GM21529 (cell line): ENCODE data around the gene CAMK2A.

Experiments
- ATAC-seq: cut with Tn5 transposase; IDR thresholded peaks from one replicate; pipeline ENCODE4 v1.9.1; 2021; ENCODE audit not compliant: unreplicated experiment

The CAMK2A gene

GRCh38 chr5:150301901-150302300 is 12.3 kb upstream of the CAMK2A start:
- ATAC-seq = no peak

- ATAC-seq = no peak
These were observed 11.6 kb upstream of the CAMK2A start for GRCh38 chr5:150301170-150301505.

GRCh38 chr5:150300496-150301169 is 11.1 kb upstream of the CAMK2A start:
- ATAC-seq = no peak

- no peak for ATAC-seq
These were observed 10.2 kb upstream of the CAMK2A start for GRCh38 chr5:150299571-150300327.

- ATAC-seq = no peak
These were observed 9.3 kb upstream of the CAMK2A start for GRCh38 chr5:150298701-150299451.

GRCh38 chr5:150297934-150298595 is 8.5 kb upstream of the CAMK2A start:
- ATAC-seq = no peak

GRCh38 chr5:150297236-150297890 is 7.8 kb upstream of the CAMK2A start:
- no peak for ATAC-seq

GRCh38 chr5:150296496-150296895 is 6.9 kb upstream of the CAMK2A start:
- no peak for ATAC-seq

GRCh38 chr5:150295741-150296486 is 6.3 kb upstream of the CAMK2A start:
- no peak for ATAC-seq

GRCh38 chr5:150295172-150295634 is 5.6 kb upstream of the CAMK2A start:
- no peak for ATAC-seq

- ATAC-seq = no peak
These were observed 5.0 kb upstream of the CAMK2A start for GRCh38 chr5:150294551-150295071.

- ATAC-seq = no peak
These were observed 3.7 kb upstream of the CAMK2A start for GRCh38 chr5:150293091-150293941.

- ATAC-seq = no peak
These were observed 2.1 kb upstream of the CAMK2A start for GRCh38 chr5:150291388-150292385.

GRCh38 chr5:150288791-150289190 is 782 bp downstream of the CAMK2A start:
- ATAC-seq = no peak

- ATAC-seq = no peak
These were observed 1.2 kb downstream of the CAMK2A start for GRCh38 chr5:150288361-150288760.

- ATAC-seq = no peak
These were observed 2.8 kb downstream of the CAMK2A start for GRCh38 chr5:150286820-150287219.

- ATAC-seq = no peak
These were observed 4.5 kb downstream of the CAMK2A start for GRCh38 chr5:150285114-150285513.

GRCh38 chr5:150284311-150284710 is 5.3 kb downstream of the CAMK2A start:
- ATAC-seq = no peak
